Measurements from ENCODE around the gene BCR. TPM values are rescaled to one million over a fixed set of nuclear protein-coding genes. Genes with fewer than 3 reads are reported as not detected.
A peak's percentile ranks its signal among the peaks of the same experiment; 100 is the strongest.
"Not testable (repeated sequence)": the region's sequence is repeated elsewhere in the genome, so short reads cannot be mapped to it uniquely, and the experiment has no call there.

BCR gene
- total RNA-seq, 1 donor from 2014 or later: 88.0 TPM

DNA sequence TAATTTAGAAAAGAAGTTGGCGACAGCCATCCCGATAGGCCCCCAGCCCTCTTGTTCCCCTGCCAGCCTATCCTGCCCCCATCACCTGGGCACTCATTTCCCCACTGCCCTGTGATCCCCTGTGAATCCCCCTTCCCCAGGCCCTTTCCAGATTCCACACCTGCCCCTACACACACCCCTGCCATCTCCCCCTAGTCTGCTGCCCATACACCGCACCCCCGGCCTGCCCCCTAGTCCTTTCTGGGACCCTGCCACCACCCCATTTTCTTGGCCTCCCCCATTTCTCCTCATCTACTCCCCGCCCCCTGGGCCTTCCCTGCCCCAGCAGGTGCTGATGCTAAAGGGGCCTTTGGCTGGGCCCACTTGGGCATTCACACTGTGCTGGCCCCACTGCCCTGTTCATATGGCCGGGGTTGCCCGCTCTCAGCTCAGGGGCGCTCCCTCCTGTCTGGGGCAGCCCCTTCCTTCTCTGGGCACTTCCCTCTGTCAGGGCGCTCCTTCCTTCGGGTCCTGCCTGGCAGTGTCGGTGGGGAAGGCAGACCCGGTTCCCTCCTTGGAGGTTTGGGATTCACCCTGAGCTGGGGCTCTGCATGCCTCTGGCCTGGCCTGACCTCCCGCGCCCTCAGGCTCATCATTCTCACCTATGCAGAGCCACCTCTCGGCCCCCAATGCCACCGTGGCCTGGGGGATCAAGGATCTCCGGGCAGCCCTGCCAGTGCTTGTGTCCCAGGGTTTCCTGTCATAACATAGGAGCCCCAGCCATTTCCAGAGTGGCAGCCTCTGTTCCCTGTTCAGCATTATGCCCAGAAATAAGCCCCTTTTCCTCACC is 108.2 kb downstream of the BCR start:
- DNase-seq (ENCODE audit: low spot score): no peak

DNA sequence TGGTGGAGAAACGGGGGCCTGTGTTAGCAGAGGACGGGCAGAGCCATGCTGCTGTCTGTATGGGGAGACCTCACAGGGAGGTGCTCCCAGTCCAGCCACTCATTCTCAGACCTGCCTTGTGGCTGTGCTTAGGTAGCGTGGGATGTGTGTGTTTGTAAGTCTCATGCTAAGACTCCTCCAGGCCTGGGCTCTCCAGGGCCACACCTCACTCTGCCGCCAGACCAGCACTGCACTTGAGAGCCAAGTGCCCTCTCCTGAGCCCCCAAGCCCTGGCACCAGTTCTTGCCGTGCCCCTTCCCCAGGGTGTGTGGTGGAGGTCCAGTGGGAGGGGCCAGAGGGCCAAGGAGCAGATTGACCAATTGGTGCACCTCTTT is 108.8 kb downstream of the BCR start:
- DNase-seq (ENCODE audit: low spot score): no peak

DNA sequence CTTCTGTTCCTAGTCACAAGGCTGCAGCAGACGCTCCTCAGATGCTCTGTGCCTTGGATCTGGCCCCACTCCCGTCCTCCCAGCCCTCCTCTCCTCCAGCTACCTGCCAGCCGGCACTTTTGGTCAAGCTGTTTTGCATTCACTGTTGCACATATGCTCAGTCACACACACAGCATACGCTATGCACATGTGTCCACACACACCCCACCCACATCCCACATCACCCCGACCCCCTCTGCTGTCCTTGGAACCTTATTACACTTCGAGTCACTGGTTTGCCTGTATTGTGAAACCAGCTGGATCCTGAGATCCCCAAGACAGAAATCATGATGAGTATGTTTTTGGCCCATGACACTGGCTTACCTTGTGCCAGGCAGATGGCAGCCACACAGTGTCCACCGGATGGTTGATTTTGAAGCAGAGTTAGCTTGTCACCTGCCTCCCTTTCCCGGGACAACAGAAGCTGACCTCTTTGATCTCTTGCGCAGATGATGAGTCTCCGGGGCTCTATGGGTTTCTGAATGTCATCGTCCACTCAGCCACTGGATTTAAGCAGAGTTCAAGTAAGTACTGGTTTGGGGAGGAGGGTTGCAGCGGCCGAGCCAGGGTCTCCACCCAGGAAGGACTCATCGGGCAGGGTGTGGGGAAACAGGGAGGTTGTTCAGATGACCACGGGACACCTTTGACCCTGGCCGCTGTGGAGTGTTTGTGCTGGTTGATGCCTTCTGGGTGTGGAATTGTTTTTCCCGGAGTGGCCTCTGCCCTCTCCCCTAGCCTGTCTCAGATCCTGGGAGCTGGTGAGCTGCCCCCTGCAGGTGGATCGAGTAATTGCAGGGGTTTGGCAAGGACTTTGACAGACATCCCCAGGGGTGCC is 109.8 kb downstream of the BCR start:
- DNase-seq (ENCODE audit: low spot score): no peak

DNA sequence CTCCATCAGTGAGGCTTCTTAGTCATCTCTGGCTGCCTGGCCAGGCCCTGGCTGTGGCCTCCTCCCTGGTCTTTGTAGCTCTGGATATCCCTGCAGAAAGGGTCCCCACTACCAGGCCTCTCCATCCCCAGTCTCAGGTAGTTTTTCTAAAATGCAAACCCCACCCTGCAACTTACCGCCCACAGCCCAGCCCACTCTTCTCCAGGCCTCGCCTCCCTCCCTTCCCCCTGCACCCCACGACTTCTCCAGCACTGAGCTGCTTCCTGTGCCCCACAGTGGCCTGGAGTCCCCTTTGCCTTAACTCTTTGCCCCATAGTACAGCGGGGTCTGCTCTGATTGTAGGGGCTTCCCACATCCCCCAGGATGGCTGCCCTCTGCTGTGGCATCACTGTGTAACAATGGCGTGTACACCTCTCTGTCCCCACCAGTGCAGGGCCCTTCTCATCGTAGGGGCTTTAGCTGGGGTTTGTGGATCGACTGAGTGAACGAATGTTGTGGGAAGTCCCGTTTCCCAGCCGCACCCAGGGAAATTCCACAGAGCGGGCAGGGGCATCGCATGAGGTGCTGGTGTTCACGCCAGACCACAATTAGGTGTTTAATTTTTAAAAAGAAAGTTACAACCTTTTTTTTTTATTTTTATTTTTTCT is 111.6 kb downstream of the BCR start:
- no peak for DNase-seq (ENCODE audit: low spot score)

DNA sequence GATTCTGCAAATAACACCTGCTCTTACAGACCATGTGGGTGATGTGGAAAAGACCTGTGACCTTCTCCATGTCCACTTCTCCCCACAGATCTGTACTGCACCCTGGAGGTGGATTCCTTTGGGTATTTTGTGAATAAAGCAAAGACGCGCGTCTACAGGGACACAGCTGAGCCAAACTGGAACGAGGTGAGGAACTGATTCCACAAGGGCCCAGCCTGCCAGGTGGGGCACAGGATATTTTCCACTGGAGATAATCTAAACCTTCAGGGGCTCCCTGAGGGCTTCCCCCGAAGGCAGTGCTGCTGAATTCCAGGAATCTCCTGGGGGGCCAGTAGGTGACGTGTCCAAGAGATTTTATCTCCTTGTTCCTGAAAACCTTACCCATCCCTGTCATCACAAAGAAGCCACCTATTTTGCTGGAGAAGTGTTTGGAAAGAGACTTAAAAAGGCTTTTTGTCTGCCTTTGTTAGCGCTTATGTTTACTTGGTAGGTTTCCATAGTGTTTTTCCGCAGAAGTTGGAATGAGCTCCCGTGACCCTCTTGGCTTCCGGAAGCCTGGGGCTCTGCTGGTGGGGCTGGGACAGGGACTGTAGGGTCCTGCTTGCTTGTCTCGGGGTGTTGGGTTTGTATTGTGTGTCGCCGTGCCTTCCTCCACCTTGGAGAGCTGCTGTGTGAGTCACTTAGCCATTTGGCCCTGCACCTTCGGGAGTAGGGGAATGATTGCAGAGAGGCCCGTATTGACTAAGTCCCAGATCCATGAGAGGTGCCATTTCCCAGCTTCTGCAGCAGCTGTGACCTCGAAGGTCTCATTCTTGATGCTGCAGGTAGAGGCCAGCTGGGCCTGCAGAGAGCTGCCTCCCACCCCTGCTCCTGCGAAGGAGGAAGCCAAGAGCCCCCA is 112.4 kb downstream of the BCR start:
- DNase-seq (ENCODE audit: low spot score): no peak

DNA sequence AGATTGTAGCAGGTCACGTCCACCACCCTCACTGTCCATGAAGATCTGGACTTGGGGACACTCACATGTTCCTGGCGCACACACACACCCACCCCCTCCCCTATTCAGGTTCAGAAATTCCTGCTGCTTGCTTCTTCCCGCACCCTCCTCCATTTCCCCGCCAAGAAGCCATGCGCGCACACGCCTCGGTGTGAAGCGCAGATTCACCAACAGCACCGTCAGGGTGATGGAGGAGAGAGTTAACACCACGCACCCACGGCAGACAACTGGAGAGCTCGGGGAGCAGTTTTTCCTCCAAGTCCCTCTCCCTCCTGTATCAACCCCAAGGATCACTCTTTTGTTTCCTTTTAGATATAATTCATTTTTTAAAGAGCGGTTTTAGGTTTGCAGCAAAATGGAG is 113.4 kb downstream of the BCR start:
- DNase-seq (ENCODE audit: low spot score): no peak

DNA sequence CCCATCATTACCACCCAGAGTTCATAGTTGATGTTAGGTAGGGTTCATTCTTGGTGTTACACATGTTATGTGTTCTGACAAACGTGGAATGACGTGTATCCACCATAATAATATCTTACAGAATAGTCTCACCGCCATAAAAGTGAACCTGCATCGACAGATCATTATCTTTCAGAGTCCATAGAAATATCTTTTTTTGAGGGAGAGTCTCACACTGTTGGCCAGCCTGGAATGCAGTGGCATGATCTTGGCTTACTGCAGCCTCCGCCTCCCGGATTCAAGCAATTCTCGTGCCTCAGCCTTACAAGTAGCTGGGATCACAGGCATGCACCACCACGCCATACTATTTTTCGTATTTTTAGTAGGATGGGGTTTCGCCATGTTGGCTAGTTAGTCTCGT is 113.9 kb downstream of the BCR start:
- DNase-seq (ENCODE audit: low spot score): no peak

DNA sequence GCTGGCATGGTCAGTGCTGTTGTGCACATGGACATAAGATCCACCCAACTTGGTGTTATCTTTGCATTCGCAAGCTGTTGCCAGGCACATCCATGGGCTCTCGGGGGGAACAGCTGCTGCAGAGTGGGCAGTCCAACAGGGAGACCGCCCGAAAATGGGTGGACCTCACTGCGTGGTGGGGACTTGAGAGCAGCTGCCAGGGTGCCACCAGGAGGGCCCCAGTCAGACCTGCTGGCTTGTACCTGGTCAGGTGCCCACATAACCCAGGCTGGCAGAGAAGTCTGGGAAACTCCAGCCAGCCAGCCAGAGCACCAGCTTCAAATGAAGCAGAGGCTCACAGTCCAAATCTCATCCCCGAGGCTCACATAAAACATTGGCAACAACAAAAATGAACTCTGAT is 120.2 kb downstream of the BCR start:
- no peak for DNase-seq (ENCODE audit: low spot score)

DNA sequence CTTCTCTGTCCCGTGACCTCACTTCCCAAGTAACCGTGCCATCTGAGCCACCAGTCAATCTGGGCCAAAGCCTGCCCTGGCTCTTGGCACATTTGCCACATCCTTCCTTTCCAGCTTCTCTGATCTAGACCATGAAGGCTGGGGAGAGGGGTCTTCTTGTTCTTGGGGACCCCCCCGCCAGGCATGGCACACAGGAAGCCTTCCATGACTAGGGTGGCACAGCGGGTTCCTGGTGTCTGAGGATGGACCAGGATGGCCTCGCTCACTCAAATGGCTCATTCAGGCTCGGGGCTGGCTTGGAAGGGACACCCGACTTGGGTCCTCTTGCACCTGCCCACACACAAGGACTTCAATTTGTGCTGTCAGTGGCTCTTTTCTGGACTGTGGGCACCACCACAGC is 121.3 kb downstream of the BCR start:
- no peak for DNase-seq (ENCODE audit: low spot score)

DNA sequence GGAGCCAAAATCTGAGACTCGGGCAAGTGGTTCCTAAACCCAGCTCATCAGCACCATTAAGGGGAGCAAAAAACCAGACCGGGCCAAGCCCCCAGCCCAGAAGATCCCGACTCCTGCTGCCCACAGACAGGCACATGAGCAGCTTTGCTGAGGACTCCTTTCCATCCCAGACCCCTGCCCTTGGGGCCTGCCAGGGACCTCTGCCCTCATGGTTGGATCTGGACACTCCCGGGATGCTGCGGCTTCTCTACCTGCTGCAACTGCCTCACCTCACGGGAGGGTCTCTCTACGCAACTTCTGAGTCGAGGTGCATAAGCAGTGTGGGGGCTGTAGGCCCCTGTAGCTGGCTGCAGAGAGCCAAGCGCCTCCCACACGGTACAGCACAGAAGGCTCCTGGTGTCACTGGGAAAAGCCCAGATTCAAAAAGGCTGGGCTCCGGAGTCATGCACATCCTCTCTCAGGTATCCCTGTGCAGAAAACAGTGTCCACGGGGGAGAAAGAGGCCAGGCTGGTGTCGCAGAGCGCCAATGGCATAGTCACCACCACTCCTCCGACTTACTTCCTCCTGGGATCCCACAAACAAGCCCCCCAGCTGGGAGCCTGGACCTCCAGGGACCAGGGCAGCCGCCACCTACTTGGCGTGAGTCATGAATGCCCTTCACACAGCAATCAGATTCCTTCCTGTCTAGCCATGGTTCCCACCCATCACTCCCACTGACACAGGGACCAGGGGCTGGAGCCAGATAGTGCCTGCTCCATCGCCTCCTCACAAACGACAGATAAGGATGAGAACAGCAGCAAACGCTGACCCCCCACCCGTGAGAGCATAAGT is 122.1 kb downstream of the BCR start:
- DNase-seq (ENCODE audit: low spot score): no peak

DNA sequence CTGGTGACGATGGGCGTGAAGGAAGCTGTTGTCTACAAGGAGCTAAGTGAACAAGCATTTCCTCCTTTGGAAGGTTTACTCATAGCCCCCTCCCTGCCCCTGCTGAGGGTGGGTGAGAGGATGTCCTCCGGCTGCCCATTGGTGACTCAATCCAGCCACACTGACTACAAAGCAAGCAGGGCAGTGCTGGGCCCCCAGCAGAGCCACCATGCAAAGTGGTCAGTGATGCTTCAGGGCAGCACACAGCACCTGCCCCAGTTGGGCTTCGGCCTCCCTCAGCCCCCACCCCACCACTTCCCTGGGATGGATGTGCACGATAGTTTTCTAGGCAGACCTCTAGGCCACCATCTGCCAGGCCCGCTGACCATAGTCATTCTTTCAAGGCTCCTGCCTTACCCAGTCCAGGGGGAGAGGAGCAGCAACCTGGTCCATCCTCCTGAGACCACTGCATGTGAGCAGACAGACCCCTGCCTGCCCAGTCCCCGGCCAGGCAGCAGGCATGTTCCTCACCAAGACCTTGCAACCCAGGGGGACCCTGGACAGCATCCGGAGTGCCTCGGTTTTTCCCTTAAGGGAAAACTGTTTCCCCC is 125.1 kb downstream of the BCR start:
- DNase-seq (ENCODE audit: low spot score): peak; percentile 42

DNA sequence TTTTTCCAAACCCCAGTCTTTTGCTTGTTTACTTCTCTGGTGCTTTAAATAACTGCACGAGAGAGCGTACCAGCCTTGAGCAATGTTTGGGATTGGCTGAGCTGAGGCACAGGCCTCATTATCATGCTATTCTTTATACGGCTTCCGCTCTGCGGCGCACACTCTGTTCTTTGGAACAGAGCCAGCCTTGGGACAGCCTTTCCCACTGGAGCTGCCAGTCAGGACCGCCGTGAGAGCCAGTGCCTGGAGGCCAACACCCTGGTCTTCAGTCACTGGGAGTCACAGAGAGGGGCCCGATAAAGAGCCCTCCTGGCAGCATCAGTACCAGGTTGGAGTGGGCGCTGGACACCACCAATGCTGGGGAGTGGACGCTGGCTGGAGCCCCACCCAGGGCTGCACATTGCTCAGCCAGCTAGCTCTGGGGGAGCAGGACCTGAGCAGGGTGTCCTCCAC is 125.6 kb downstream of the BCR start:
- peak; percentile 72 for DNase-seq (ENCODE audit: low spot score)

DNA sequence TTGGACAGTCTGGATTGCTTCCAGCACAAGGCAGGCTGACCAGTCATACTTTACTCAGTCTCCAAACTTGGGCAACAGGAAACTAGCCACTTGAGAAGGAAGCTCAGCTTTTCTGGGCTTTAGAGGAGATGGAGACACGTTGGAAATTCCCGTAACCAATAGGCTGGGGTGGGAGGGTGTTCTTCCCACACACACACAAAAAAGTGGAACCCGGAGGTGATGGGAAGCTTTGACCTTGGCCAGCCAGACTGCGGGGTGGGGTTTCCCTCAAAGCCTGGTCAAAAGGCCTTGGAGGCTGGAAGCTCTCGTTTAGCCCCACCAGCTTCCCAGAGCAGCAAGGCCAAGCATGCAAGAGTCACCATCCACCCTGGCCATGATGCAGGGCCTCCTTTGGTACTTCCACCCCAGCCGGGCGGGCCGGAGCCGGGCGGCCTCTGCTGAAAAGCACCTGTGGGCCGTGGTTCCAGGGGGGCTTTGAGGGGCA is 126.2 kb downstream of the BCR start:
- DNase-seq (ENCODE audit: low spot score): peak; percentile 40

DNA sequence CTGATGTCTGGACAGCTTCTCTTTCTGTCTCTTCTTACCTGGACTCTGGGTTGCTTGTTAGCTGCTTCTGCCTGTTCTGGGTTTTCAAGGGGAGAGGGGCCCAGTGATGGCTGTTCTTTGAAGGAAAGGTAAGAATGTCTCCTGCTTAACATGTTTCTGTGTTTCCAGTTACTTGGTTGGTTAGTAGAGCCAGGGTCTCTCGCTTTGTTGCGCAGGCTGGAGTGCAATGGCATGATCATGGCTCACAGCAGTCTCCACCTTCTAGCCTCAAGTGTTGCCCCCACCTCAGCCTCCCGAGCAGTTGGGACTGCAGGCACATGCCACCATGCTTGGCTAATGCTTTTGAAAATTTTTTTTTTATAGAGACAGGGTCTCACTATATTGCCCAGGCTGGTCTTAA is 126.6 kb downstream of the BCR start:
- DNase-seq (ENCODE audit: low spot score): no peak

DNA sequence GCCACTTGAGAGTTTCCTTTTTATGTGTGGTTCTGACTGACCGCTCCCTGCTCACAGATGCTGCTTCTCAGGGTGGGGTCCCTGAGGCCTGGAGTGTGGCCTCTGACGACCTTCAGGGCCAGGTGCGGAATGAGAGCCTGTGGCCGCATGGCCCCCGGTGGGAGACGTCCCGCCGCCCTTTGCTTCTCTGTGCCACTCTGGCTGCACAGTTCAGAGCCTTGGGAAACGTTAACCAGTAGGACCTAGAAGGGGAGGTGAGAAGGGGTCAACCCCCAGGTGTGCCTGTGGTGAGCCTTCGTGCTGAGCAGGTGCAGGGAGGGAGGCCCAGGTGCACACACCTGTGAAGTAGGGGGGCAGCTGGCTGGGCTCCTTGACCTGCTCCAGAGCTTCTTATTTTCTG is 127.2 kb downstream of the BCR start:
- not testable (repeated sequence) for DNase-seq (ENCODE audit: low spot score)

DNA sequence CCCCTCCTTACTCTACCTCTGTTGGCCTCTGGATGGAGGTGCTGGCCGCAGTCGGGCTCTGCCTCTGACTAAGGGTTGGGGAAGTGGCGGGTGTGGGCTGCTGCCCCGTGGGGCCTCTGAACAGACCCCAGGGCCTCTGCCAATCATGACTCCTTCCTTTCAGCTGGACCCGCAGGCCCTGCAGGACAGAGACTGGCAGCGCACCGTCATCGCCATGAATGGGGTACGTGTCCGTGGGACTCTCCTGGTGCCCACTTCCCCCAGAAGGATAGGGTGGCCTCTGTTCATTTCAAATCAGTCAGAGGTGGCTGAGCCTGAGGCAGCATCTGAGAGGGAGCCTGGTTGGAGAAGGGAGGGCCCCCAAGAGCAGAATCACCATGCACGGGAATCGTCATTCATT is 129.0 kb downstream of the BCR start:
- DNase-seq (ENCODE audit: low spot score): not testable (repeated sequence)

DNA sequence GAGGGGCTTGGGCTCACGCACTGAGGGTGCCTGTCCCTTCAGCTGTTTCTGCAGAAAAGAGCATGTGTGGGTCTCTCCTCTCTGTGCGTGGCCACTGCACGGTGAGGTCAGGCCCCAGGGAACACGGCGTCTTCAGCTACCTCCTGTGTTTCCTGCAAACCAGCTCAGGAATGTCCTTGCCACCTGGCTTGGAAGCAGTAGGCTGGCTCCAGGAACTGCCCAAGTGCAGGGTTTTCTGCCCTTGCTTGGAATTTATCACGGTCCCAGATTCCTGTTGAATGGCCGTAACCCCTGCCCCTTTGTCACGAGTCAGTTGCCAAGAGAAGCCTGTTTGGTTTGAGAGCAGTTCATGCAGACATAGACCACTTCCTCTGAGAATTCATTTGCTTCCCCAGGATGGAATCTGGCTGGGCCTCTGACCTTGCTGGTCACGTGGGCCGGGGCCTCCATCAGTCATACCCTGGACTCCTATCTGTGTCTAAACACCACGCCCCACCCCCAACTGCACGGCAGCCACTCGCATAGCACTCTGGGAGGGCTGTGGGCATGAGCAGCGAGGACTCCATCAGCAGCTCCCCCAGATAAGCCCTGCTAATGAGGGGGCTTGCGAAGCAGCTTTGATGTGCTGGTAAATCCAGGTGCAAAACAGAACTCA is 130.3 kb downstream of the BCR start:
- DNase-seq (ENCODE audit: low spot score): not testable (repeated sequence)

DNA sequence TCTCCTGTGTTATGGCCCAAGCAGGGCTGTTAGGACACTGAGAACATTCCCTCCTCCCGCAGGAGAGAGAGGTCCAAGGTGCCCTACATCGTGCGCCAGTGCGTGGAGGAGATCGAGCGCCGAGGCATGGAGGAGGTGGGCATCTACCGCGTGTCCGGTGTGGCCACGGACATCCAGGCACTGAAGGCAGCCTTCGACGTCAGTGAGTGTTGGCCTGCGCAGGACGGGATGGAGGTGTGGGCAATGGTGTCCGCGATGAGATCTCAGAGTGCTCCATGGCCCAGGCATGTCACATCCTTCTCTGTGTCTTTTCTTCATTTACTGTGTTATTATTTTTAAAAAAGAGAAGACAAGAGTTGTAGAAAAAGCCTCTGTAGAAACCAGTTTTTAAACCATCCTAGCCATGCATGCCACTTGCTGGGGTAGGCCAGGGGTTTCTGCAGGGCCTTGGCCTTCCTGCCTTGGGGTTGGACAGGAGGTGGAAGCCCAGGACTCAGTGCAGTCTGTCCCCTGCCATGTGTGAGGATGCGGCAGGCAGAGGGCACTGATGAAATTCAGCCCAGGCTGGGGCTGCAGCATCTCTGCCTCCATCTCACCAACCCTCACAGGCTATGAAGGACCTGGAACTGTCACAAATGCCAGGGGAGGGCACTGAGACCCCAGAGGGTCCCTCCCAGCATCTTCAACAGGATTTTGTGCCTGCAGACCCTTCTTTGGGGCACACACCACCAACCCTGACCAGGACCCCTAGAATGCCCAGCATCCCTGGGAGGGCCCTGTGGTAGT is 131.5 kb downstream of the BCR start:
- not testable (repeated sequence) for DNase-seq (ENCODE audit: low spot score)
